SK-N-MC (cell line): ENCODE measurements around the gene ZNRF3.

Experiments
- EZH2 ChIP-seq: fragments of 200-600 bp; sonication (generic); IDR thresholded peaks from one replicate; pipeline ENCODE4 v1.6.1; 2017; ENCODE audit warnings: antibody characterized with exemption
- FOXP2 ChIP-seq: optimal IDR thresholded peaks from 2 replicates; pipeline ENCODE3; 2011; ENCODE audit warnings: mild to moderate bottlenecking, moderate library complexity; ENCODE audit not compliant: insufficient read depth; ENCODE audit errors: extremely low read length, control extremely low read depth
- POLR2AphosphoS5 ChIP-seq: IDR thresholded peaks from 2 replicates; pipeline ENCODE4 v1.6.1; 2012; ENCODE audit warnings: mild to moderate bottlenecking, low read depth, low read length, borderline replicate concordance

GRCh38 chr22:28973352-28973751 is 90.0 kb downstream of the ZNRF3 start:
- no peak for TF ChIP-seq EZH2
- no peak for TF ChIP-seq POLR2AphosphoS5
- no peak for TF ChIP-seq FOXP2
